Measurements from ENCODE around the gene APEH. TPM values are rescaled to one million over a fixed set of nuclear protein-coding genes. Genes with fewer than 3 reads are reported as not detected.
"Not testable (repeated sequence)": the region's sequence is repeated elsewhere in the genome, so short reads cannot be mapped to it uniquely, and the experiment has no call there.

APEH gene
- total RNA-seq, 1 experiment from 2014 or later: 108 TPM

DNA sequence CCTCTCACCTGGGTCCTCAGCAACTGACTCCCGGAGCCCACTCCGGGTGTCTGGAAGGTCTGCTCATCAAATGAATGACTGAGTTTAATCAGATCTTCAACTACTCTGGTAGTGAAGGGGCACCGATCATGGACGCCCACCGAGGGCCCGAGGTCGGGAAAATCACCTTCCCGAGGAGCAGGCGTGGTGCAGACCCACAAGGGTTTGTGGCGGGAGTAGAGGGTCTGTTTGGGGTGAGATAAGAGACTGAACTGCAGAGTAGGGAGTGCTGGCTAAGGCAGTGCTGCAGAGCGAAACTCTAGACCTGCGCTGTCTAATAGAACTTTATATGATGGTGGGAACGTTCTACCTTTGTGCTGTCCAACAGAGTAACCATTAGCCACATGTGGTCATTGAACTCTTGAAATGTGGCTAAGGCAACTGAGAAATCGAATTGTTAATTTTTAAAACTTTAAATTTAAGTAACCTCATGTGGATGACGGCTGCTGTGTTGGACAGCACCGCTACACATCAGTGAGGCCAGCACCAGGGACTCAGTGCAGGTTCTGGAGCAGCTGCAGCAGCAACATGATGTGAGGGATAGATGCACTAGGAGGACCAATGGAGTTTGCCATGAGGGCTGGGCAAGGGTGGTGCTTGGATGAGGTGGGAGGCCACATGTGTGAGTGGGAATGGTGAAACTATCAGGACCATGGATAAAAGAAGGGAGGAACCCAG is 15.9 kb downstream of the APEH start:
- not testable (repeated sequence) for DNase-seq (ENCODE audit: low read depth)

DNA sequence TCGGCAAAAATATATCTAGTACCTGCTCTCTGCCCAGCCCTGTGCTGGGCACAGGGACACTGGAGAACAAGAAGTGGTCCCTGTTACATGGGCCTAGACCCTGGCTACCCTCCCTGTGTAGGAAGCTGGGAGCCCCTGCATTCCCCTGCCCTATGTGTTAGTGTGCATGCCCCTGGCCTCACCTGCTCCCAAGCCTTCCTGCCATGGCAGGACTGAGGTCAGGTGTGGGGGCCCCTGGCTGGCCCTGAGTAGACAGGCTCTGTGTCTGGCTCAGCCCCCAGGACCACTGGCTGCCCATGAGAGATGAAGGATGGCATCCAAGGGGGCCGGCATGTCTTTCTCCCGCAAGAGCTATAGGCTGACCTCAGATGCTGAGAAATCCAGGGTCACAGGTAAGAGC is 16.7 kb downstream of the APEH start:
- not testable (repeated sequence) for DNase-seq (ENCODE audit: low read depth)

- DNase-seq (ENCODE audit: low read depth): not testable (repeated sequence)
These were observed 17.3 kb downstream of the APEH start for GRCh38 chr3:49691481-49691880.

DNA sequence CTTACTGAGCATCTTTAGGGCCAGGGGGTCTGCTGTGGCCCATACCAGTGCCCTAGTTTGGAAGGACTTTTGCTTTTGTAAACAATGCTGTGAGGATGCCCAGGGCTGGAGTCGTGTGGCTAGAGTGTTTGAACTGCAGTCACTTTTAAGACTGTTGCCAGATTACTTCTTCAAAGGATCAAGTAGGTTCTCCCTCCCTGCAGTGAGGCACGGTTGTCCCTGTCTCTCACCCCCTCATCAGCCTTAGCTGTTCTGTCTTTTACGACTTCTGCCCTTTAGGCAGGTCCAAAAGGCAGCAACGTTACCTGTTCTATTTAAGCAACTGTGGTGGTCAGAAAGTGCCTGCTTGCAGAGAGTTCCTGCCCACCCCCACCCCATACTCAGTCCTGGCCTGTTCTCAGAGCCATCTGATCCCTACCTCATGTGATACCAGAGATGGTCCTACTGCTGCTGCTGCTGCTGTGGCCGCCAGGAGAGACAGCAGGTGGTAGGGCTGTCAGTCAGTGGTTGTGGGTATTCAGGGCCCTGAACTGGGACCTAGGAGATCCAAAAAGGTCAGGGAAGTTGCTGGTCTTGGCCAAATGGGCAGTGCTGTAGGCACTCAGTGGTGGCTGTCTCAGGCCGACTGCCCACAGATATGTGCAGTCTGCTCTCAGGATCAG is 20.4 kb downstream of the APEH start:
- DNase-seq (ENCODE audit: low read depth): not testable (repeated sequence)

GRCh38 chr3:49695350-49696015 is 21.3 kb downstream of the APEH start:
- not testable (repeated sequence) for DNase-seq (ENCODE audit: low read depth)

DNA sequence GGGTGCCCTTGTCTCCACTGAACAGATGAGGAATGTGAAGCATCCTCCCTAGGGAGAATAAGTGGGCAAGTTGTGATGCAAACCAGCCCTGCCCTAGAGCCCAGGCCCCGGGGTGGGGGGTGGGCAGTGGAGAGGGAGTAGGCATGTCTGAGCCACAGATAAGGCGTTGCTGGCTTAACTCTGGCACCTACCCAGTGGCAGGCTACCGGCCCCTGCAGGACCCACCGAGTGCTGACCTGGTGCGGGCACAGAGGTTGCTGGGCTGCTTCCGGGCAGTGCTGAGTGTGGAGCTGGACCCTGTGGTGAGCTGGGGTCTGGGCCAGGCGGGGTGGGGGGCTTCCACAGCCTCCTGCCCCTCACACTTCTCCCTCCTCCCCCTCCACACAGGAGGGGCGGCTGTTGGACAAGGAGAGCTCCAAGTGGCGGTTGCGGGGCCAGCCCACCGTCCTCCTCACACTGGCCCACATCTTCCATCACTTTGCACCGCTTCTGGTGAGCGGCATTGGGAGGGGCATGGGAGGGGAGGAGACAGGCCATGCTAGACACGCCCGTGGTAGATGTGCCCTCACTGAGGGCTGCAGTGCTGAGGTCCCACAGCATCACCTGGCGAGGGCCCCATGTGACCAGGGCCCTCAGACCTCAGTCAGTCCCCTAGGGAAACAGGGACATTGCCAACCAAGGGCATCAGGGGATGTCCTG is 25.3 kb downstream of the APEH start:
- DNase-seq (ENCODE audit: low read depth): no peak

GRCh38 chr3:49700014-49700413 is 25.9 kb downstream of the APEH start:
- DNase-seq (ENCODE audit: low read depth): no peak

DNA sequence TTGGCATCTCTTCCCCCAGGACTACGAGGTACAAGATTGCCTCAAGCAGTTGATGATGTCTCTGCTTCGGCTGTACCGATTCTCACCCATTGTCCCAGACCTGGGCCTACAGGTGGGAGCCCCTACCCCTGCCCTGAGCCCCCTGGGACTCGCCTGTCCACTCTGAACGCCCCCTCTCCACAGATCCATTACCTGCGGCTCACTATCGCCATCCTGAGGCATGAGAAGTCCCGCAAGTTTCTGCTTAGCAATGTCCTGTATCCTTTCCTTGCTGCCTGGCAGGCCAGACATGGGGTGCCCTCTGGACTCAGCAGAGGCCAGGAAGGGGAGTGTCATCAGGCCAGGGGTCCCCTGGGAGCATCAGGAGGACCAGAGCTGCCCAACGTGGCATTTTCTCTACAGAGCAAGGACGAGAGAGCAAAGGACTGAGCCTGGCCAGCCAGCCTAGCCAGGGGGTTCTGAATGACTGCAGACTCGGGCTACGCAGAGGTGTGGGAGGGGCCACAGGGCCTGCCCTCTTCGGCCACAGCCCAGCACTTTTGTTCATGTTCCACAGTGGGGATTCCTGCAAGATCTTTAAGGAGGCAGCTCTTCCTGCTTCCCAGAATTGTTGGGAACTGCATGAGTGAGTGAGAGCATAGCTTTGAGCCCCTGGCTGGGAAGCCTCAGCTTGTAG is 26.4 kb downstream of the APEH start:
- DNase-seq (ENCODE audit: low read depth): no peak

DNA sequence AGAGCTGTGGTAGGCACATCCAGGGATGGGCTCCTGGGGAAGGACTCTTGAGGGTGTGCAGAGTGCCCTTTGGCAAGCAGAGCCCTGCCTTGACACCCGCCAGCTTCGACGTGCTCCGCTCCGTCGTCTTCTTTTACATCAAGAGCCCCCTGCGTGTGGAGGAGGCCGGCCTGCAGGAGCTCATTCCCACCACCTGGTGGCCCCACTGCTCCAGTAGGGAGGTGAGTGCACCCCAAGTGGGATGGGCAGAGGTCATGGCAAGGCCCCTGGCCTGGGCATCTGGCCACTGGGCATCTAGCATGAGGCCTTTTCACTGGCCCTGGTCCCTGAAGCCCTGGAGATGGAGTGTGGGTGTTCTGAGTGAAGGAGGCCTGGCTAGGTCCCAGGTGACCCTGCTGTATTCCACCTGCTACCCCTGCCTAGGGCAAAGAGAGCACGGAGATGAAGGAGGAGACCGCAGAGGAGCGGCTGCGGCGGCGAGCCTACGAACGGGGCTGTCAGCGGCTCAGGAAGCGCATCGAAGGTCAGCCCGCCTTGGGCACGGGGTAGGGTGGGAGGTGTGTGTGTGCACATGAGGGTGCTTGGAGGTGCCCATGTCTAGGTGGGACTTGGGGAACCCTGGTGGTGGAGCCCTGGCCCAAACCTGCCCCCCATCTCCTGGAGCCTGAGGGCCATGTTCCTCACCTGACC is 27.4 kb downstream of the APEH start:
- DNase-seq (ENCODE audit: low read depth): no peak

- no peak for DNase-seq (ENCODE audit: low read depth)
These were observed 28.5 kb downstream of the APEH start for GRCh38 chr3:49702672-49703071.

- peak; percentile 62 for DNase-seq (ENCODE audit: low read depth)
These were observed 29.3 kb downstream of the APEH start for GRCh38 chr3:49703443-49703927.

- no peak for DNase-seq (ENCODE audit: low read depth)
These were observed 29.8 kb downstream of the APEH start for GRCh38 chr3:49703956-49704355.

DNA sequence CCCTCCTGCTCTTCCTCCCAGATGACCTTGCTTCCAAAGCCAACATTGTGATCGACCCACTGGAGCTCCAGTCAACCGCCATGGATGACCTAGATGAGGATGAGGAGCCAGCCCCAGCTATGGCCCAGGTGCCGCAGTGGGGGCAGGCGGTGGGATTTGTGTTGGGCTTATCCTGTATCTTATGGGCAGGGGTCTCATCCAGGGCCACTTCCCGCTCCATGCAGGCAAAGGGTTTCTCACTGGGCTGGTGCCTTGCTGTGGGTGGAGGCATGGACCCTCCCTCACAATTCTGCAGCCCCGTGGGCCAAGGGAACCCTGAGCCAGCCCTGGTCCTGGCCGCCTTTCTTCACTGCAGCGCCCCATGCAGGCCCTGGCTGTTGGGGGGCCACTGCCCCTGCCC is 30.5 kb downstream of the APEH start:
- DNase-seq (ENCODE audit: low read depth): no peak

- DNase-seq (ENCODE audit: low read depth): no peak
These were observed 31.3 kb downstream of the APEH start for GRCh38 chr3:49705390-49705960.

- DNase-seq (ENCODE audit: low read depth): no peak
These were observed 32.4 kb downstream of the APEH start for GRCh38 chr3:49706456-49707112.

DNA sequence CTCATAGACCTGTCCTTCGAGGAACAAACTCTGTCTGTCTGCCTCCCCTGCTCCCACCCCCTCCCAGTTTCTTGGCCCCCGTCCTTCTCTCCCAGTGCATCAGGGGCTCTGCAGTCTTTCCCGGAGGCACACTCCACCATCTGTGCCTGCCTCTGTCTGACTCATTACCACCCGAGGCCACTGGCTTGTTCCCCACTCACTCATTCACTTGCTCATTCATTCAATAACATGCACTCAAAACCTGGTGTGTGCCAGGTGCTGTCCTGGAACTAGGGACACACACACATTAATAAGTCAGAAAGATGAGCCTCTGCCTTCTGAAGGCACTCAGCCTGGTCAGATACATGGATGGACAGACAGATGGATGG is 32.9 kb downstream of the APEH start:
- DNase-seq (ENCODE audit: low read depth): peak; percentile 67

- no peak for DNase-seq (ENCODE audit: low read depth)
These were observed 35.7 kb downstream of the APEH start for GRCh38 chr3:49709852-49710251.

DNA sequence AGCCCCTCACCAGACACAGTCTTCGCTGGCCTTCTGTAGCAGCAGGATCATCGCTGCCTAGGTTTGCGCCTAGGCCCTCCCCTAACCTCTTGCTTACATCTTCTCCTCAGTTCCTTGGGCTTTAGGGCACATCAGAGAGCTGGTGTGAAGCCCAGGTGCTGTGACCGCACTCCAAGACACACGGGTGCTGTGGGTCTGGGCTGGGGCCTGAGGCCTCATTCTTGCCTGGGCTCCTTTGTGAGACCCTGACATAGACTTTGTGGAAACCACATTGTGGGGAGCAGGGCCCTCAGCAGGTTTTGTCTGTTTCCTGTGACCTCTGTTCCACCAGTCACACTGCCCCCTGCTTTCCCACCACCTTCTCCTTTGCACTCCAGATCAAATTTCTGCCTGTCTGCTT is 37.3 kb downstream of the APEH start:
- DNase-seq (ENCODE audit: low read depth): no peak

- DNase-seq (ENCODE audit: low read depth): no peak
These were observed 38.0 kb downstream of the APEH start for GRCh38 chr3:49712166-49712565.

- DNase-seq (ENCODE audit: low read depth): no peak
These were observed 38.6 kb downstream of the APEH start for GRCh38 chr3:49712631-49713317.

All from RPMI7951 (cell line).